Right lobe of liver (tissue), 4 donors: ENCODE results near the gene LDLRAD4.

Source experiments
- POLR2A ChIP-seq: fragments of 450-650 bp; IDR thresholded peaks from one replicate; pipeline ENCODE4 v1.6.1; 2017; ENCODE audit warnings: antibody characterized with exemption, mild to moderate bottlenecking
- TF ChIP-seq, protein P1 (sequence below), 4 donors: fragments of 200-600 bp in 3 of 4; fragments of 450-650 bp in 1 of 4; IDR thresholded peaks; one replicate each; pipeline versions ENCODE4 v1.5.1 to v1.8.0; 2016 to 2022; ENCODE audit warnings: antibody characterized with exemption in 4 of 4, mild to moderate bottlenecking in 2 of 4
- donor health status: DM: no; HTN: no; CAD: no.
- donor health status: DM: no; HTN: no; CAD: no.
- donor health status: DM: no; HTN: yes; CAD: no.

- TF ChIP-seq, protein P1, sequence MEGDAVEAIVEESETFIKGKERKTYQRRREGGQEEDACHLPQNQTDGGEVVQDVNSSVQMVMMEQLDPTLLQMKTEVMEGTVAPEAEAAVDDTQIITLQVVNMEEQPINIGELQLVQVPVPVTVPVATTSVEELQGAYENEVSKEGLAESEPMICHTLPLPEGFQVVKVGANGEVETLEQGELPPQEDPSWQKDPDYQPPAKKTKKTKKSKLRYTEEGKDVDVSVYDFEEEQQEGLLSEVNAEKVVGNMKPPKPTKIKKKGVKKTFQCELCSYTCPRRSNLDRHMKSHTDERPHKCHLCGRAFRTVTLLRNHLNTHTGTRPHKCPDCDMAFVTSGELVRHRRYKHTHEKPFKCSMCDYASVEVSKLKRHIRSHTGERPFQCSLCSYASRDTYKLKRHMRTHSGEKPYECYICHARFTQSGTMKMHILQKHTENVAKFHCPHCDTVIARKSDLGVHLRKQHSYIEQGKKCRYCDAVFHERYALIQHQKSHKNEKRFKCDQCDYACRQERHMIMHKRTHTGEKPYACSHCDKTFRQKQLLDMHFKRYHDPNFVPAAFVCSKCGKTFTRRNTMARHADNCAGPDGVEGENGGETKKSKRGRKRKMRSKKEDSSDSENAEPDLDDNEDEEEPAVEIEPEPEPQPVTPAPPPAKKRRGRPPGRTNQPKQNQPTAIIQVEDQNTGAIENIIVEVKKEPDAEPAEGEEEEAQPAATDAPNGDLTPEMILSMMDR (IDR thresholded peaks at IDR 0.05) = no peak
- no peak for TF ChIP-seq POLR2A
Observed at GRCh38 chr18:13572148-13572547, 353.6 kb downstream of the LDLRAD4 start.
